HG03469 (cell line): Measurements from ENCODE around the gene NXPH4.

Experiments used
- ATAC-seq: cut with Tn5 transposase; IDR thresholded peaks from one replicate; pipeline ENCODE4 v1.9.1; 2021; ENCODE audit warnings: mild to moderate bottlenecking, moderate library complexity, moderate number of reproducible peaks; ENCODE audit not compliant: unreplicated experiment

NXPH4 gene

DNA sequence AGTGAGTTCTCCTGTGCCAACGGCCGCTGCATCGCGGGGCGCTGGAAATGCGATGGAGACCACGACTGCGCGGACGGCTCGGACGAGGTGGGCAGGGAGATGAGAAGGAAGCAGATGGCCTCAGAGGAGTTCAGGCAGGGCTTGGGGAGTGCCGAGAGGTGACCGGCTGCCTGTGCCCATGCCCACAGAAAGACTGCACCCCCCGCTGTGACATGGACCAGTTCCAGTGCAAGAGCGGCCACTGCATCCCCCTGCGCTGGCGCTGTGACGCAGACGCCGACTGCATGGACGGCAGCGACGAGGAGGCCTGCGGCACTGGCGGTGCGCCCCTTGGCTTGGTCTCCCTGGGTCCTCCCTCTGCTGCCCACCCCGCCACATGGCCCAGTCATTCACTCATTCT is 13.4 kb upstream of the NXPH4 start:
- ATAC-seq: no peak

DNA sequence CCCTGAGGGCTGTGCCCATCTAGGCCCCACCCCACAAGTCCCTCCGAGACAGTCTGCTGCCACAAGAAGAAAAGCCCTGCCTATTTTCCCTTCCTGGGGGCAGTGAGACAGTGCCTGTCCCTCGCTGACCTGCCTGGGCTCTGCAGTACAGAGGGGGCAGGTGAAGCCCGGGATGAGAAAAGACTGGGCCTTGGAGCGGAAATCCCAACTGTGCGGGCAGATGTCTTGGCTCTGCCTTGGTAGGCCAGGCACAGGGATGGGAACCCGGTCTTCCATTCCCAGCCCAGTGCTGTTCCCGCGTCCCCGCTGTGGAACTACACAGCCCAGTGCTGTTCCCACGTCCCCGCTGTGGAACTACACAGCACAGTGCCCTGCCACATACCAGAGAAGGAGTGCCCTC is 12.8 kb upstream of the NXPH4 start:
- no peak for ATAC-seq

DNA sequence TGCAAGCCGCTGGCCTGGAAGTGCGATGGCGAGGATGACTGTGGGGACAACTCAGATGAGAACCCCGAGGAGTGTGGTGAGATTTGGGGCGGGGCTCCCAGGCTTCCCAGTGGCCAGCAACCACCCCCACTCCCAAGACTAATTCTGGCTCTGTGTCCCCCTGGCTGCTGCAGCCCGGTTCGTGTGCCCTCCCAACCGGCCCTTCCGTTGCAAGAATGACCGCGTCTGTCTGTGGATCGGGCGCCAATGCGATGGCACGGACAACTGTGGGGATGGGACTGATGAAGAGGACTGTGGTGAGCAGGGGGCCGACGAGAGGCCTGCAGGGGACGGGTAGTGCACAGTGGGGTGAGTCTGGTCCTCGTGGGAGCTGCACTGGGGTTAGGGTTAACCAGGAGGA is 12.1 kb upstream of the NXPH4 start:
- no peak for ATAC-seq

DNA sequence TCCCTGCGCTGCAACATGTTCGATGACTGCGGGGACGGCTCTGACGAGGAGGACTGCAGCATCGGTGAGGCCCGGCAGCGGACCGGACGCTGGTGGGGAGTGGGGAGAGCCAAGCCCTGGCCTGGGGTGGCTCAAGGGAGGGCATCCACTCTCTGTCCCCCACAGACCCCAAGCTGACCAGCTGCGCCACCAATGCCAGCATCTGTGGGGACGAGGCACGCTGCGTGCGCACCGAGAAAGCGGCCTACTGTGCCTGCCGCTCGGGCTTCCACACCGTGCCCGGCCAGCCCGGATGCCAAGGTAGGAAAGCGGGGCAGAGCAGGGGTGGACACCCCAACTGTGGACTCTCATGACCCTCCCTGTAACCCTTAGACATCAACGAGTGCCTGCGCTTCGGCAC is 11.4 kb upstream of the NXPH4 start:
- ATAC-seq: no peak

DNA sequence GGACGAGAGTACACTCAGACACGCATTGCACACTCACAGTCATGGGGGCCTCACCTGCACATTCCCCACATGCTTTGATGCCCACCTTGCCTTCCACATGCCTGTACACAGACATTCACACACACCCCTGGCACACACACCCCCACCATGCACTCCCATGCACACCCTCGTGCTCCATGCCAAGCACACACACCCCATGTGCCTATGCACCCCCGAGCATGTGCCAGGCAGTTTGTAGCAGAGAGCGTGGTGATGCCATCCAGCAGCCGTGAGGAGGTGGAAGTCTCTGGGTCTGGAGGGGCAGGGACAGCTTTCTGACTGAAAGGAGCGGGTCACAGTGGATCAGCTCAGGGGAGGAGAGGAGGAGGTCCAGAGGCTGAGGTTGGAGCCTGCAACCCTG is 10.7 kb upstream of the NXPH4 start:
- ATAC-seq: no peak

DNA sequence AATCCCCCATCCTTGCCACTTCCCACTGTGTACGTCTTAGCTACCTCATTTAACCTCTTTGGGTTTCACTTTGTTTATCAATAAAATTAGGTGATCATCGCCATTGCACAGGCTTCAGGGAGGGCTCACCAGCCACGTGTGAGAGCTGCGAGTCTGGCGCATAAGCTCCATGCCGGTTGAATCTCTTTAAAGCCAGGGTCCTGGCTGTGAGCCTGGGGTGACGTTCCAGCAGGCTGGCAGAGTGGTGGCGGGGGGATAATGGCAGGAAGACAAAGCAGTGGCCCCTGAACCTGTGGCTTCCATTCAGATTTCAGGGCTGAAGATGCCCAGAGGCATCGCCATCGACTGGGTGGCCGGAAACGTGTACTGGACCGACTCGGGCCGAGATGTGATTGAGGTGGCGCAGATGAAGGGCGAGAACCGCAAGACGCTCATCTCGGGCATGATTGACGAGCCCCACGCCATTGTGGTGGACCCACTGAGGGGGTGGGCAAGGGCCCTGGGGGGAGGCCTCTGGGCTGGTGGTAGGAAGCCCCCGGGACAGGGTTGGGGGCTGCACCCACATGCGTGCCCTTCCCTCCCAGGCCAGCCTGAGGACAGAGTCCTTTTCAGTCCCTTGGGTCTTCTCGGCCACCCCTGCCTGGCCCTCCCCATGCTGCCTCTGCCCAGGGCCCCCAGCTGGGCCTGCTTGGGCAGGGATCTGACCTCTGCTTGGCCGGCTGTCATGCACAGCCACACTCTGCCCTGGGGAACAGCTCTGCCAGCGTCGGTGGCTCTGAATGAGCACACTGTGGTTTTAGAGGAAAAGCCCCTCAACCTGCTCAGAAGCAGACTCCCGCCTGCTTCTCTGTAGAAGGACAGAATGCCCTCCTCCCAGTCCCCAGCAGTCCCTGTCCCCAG is 8.6 kb upstream of the NXPH4 start:
- ATAC-seq: no peak

DNA sequence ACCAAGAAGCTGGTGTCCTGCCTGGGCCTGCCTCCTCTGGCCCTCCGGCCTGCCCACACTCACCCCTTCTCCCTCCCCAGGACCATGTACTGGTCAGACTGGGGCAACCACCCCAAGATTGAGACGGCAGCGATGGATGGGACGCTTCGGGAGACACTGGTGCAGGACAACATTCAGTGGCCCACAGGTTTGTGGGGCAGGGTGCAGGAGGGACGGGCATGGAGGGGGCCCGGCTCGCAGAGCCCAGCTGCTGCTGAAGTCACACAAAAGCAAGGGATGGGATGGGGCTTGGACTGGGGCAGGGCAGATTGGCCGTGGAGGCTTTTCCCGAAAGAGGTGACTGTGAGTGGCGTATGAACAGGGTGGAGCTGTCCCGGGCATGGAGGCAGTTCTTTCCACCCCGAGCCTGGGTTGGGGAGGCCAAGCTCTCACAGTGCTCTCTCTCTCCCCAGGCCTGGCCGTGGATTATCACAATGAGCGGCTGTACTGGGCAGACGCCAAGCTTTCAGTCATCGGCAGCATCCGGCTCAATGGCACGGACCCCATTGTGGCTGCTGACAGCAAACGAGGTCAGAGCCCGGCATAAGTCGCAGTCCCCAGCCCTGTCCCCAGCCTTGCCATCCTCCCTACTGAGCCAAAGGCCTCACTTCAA is 7.8 kb upstream of the NXPH4 start:
- ATAC-seq: no peak

DNA sequence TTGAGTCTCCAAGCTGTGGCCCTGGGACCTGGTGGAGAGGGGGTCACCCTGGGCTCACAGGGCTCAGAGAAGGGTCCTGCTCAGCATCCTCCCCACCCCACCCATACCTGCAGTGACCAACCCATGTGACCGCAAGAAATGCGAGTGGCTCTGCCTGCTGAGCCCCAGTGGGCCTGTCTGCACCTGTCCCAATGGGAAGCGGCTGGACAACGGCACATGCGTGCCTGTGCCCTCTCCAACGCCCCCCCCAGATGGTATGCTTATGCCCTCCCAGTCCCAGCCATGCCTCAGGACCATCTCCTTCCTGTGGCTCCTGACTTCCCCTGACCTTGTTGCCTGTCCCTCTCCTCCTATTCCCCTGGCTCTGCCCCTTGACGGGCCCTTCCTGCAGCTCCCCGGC is 6.7 kb upstream of the NXPH4 start:
- no peak for ATAC-seq

DNA sequence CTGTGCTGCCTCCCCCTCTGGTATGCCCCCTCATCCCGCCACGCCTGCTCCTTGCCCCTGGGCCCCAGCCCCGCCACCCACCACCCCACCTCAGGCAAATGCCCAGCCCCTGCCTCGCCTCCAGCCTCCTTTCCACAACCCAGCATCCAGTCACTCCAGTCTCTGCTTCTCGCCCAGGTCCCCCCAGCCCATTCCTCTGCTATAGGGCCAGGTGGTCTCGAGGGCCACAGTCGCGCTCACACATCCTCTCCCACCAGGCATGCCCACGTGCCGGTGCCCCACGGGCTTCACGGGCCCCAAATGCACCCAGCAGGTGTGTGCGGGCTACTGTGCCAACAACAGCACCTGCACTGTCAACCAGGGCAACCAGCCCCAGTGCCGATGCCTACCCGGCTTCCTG is 6.1 kb upstream of the NXPH4 start:
- ATAC-seq: no peak

DNA sequence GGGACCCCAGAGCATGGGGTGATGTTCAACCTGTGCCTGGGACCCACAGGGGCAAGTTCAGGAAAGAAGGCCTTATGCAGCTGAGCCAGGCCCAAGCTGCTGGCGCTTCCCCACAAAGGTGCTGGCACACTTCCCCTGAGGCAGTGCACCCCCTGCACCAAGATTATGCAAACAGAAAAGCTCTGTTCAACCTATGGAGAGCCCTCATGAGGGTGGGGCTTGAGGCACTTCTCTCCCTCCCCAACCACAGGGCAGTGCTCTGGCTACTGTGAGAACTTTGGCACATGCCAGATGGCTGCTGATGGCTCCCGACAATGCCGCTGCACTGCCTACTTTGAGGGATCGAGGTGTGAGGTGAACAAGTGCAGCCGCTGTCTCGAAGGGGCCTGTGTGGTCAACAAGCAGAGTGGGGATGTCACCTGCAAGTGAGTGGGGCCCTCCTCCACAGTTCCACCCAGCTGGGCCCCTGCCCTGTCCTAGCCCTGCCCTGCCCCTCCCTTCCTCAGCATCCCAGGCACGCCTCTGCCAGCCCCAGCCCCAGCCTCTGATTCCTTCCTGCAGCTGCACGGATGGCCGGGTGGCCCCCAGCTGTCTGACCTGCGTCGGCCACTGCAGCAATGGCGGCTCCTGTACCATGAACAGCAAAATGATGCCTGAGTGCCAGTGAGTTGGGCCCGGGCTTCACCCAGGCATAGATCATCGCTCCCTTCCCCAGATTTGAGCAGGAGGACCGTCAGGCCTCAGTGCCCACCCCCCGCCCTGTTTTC is 5.5 kb upstream of the NXPH4 start:
- ATAC-seq: no peak

DNA sequence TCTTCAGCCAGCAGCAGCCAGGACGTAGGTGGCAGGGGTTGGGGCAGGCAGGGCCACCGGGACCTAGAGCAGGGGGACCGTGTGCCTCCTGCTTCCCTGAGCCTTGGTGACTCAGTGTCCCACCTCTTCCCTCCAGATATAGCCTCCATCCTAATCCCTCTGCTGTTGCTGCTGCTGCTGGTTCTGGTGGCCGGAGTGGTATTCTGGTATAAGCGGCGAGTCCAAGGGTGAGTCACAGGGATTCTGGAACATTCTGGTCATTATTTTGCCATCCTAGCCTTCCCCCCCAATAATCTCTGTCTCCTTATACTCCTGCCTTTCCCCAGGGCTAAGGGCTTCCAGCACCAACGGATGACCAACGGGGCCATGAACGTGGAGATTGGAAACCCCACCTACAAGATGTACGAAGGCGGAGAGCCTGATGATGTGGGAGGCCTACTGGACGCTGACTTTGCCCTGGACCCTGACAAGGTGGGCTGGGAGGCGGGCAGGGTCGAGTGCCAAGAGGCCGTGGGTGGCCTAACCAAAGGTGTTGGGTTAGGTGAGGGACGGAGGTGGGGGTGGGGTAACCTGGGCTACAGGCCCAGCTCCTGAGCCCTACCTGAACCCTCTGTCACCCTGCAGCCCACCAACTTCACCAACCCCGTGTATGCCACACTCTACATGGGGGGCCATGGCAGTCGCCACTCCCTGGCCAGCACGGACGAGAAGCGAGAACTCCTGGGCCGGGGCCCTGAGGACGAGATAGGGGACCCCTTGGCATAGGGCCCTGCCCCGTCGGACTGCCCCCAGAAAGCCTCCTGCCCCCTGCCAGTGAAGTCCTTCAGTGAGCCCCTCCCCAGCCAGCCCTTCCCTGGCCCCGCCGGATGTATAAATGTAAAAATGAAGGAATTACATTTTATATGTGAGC is 4.5 kb upstream of the NXPH4 start:
- no peak for ATAC-seq

DNA sequence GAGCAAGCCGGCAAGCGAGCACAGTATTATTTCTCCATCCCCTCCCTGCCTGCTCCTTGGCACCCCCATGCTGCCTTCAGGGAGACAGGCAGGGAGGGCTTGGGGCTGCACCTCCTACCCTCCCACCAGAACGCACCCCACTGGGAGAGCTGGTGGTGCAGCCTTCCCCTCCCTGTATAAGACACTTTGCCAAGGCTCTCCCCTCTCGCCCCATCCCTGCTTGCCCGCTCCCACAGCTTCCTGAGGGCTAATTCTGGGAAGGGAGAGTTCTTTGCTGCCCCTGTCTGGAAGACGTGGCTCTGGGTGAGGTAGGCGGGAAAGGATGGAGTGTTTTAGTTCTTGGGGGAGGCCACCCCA is 3.9 kb upstream of the NXPH4 start:
- no peak for ATAC-seq

DNA sequence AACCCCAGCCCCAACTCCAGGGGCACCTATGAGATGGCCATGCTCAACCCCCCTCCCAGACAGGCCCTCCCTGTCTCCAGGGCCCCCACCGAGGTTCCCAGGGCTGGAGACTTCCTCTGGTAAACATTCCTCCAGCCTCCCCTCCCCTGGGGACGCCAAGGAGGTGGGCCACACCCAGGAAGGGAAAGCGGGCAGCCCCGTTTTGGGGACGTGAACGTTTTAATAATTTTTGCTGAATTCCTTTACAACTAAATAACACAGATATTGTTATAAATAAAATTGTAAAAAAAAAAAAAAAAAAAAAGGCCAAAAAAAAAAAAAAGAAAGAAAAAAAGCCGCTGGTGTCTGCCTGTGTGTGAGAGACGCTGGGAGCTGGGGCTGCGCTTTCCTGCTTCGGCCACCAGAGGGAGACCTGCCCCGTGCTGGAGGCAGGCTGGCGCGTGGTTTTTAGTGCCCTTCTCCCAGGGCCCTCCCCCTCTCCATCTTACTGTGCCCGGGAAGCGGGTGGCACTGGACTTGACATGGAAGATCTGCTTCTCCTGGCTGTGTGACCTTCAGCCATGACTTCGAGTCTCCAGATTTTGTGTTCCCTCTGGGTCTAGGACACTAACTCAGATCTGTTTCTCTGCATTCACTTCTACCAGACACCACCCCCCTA is 3.4 kb upstream of the NXPH4 start:
- no peak for ATAC-seq

DNA sequence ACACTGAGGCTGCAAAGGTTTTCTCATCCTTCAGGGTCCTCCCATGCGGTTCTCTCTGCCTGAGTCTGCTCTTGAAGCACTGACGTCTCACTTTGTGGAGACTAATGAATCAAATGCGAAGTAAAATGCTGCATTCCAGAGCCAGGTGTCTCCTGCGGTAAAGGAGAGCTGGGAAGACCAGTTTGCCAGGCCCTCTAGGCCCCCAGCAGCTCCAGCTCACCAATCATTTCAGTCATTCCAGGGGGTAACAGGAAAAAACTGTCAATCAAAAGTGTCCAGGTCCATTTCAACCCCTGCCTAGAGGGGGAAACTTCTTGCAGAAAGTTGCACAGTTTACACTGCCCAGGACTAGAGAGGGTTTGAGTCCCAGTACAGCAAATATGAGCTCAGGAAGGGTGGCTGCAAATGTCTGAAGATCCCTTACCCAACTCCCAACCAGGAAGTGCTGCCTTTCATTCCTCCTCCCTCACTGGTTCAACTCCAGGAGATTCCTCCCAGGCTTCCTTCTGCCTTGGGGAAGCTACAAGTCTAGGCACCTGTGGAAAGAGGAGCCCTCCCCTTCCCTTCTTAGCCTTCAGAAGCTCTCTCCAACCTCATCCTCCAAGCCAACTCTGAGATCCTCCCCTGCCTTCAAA is 2.7 kb upstream of the NXPH4 start:
- no peak for ATAC-seq

DNA sequence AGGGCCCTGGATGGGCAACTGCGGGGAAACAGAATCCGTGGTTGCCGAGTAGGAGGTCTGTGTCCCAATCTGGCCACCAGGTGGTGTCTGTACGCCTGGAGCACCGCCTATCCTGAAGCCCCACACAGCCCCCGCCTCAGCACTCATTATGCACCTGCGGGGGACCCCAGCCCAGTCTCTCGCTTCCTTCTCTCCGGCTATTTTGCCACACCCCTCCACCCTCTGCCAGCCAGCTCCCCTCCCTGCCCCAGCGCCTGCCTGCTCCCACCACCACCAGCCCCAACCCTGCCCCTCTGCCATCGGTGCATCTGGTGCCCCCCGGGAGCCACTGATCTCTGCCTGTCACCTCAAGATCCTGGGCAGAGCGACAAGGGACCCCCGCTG is 2.2 kb upstream of the NXPH4 start:
- ATAC-seq: no peak

DNA sequence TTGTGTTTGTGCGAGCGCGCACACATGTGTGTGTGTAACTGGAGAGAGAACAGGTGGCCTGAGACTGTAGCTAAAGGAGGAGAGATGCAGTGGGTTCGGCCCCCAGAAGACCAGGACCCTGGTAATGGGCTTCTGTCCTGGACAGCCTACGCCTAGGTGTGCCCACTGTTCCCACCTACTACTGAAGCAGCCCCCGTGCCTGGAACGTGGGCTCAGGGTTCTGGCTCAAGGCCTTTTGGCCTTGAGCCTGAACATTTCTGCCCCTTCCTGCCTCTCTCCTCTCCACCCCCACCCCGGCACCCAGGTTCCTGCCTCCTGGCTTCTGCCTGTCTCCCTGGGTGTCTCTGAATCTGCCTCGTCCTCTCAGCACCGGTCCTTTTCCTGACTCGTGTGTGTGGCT is 1.5 kb upstream of the NXPH4 start:
- ATAC-seq: no peak

DNA sequence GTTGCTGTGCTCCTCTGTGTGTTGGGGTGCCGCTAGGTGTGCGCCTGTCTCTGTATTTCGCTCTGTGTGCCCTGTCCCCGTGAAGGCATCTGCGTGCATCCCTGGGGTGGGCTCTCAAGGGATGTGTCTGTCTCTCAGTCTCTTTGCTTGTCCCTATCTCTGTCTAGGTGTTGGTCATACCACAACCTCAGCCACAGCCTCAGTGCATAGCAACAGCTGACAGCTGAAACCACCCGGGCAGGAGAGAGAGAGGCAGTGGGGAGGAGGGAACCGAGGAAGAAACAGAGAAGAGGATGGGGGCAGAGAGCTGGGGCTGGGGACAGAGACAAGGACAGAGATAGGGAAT is 953 bp upstream of the NXPH4 start:
- no peak for ATAC-seq

DNA sequence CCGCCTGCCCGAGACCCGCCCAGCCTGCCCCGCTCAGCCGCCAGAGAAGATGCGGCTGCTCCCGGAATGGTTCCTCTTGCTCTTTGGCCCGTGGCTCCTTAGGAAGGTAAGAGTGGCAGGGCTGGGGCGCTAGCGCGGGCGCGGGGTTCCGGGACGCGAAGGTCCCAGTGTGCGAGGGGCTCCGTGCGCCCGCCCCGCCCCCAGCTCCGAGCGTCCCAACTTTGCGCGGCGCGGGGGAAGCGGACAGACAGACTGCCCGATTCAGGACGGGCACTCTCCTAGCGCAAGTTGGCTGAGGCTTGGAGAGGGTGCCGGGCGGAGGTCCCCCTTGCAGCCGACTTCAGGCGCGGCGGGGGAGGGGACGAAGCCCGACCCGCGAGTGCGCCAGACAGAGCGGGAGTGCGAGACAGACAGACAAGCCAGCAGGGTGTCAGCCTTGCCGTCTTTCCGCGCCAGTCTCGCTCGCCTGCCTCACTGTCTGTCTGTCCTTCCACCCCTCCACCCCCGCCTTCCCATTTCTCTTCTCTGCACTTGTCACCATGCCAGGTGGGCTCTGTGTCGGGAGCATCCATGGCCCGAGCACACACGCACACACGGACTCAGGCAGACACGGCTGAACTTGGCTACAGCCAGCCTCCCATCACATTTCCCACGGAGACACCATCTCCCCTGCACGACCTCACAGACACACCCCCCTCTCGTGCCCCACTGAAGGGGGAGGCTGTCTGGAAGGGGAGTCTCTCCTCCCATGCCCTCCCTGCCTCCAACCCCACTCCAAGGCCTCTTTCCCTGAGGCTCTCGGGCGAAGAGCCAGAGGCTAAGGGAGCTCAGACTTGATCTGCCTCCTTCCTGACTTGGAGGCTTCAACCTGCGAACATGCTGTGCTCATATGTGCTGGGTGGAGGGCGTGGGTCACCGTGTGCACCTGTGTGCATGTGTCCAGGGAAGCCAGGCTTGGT is 606 bp downstream of the NXPH4 start:
- no peak for ATAC-seq
